ENCODE measurements around the gene ABCA3.

DNA sequence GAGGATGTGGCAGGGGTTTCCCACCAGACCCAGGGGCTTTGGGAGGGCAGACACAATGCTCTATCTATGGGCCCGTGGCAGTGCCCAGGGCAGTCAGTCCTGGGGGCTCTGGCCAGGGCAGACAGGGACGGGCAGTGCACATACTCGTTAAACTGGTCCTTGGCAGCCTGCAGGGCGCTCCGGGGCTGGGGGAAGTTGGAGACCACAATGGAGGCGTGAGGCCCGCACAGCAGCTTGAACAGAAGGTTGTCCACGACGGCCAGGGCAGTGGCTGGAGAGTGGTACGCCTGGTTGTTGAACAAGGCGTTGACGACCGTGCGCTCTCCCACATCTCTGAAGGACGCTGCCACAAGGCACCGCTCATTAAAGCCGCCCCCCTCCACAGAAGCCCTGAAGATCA is 54.0 kb downstream of the ABCA3 start:
- TF ChIP-seq POLR2A (IDR thresholded peaks at IDR 0.05), result no peak
- TF ChIP-seq, protein P1, sequence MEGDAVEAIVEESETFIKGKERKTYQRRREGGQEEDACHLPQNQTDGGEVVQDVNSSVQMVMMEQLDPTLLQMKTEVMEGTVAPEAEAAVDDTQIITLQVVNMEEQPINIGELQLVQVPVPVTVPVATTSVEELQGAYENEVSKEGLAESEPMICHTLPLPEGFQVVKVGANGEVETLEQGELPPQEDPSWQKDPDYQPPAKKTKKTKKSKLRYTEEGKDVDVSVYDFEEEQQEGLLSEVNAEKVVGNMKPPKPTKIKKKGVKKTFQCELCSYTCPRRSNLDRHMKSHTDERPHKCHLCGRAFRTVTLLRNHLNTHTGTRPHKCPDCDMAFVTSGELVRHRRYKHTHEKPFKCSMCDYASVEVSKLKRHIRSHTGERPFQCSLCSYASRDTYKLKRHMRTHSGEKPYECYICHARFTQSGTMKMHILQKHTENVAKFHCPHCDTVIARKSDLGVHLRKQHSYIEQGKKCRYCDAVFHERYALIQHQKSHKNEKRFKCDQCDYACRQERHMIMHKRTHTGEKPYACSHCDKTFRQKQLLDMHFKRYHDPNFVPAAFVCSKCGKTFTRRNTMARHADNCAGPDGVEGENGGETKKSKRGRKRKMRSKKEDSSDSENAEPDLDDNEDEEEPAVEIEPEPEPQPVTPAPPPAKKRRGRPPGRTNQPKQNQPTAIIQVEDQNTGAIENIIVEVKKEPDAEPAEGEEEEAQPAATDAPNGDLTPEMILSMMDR (IDR thresholded peaks at IDR 0.05), result no peak

Data from adrenal gland (tissue), 5 donors.